ENCODE results near the gene PUM2. TPM values are rescaled to one million over a fixed set of nuclear protein-coding genes. Genes with fewer than 3 reads are reported as not detected.

Gene PUM2
- total and polyA plus RNA-seq, 2 of the 8 experiments (the other 6 are each of a cell fraction or from before 2014, with no cell fraction given): 46.6 to 114 TPM

- no peak for TF ChIP-seq CHD2 (IDR thresholded peaks at IDR 0.05; ENCODE audit: low read length)
- TF ChIP-seq E2F6 (IDR thresholded peaks at IDR 0.05): no peak
- no peak for TF ChIP-seq GABPA (IDR thresholded peaks at IDR 0.05; ENCODE audit: borderline replicate concordance, insufficient read depth, low read length)
- TF ChIP-seq KDM4A (IDR thresholded peaks at IDR 0.05; ENCODE audit: low read depth, low read length, severe bottlenecking): no peak
- TF ChIP-seq NANOG (IDR thresholded peaks at IDR 0.05; ENCODE audit: insufficient read depth, low read depth, low read length, poor library complexity, severe bottlenecking): no peak
- no peak for TF ChIP-seq POLR2AphosphoS5 (IDR thresholded peaks at IDR 0.05; ENCODE audit: low read depth, low read length)
- no peak for TF ChIP-seq JUND (IDR thresholded peaks at IDR 0.05; ENCODE audit: low read length)
Observed at GRCh38 chr2:20346565-20347381, 3.9 kb downstream of the PUM2 start (continued).

Measured in H1 (cell line).